K562 (cell line): Measurements from ENCODE around the gene TMEM178A. TPM values are rescaled to one million over a fixed set of nuclear protein-coding genes. Genes with fewer than 3 reads are reported as not detected.

Experiments
- ATAC-seq: fragments of 200-7000 bp; cut with Tn5 transposase; 3 replicates; pipeline ENCODE4 v1.9.1; 2020; ENCODE audit warnings: moderate library complexity
- BruUV-seq: library from RNA; stranded (reverse); fragments of 400-500 nt; replicated peaks from 2 replicates; lab custom pipeline; 2021; lab: Mats Ljungman, UMichigan
- CTCF ChIA-PET: fragments of 300-600 bp; formaldehyde crosslinking; extraction: SDS; loops from one replicate; lab custom pipeline; 2021; ENCODE audit warnings: low intra/inter-chr PET ratio; lab: Yijun Ruan, JAX
- POLR2A ChIA-PET: fragments of 300-600, 350-650 bp; sonication (Branson Sonifier 250); formaldehyde crosslinking; extraction: SDS; loops from one replicate; lab custom pipeline; 2021; ENCODE audit warnings: antibody characterized with exemption, inconsistent platforms; lab: Yijun Ruan, JAX
- DNase-seq, 4 experiments: peaks; one replicate each; pipeline versions ENCODE4 v3.0.0 to v3.0.0-alpha.2; 2011 to 2018; ENCODE audit warnings: low spot score in 3 of 4, mixed read lengths in 3 of 4; ENCODE audit errors: extremely low read depth in 1 of 4
- FAIRE-seq: peaks from 2 replicates; lab custom pipeline; 2011; peaks lifted over from hg19 to GRCh38; lab: Jason Lieb, UNC
- H2AFZ ChIP-seq: 2 replicates; pipeline ENCODE4 v1.6.0; 2011; ENCODE audit warnings: low read depth, low read length, control low read depth, inconsistent platforms
- H3K27ac ChIP-seq: fragments of 200-600 bp; 3 replicates; pipeline ENCODE4 v1.8.0; 2011; ENCODE audit warnings: low read depth, mild to moderate bottlenecking, control low read depth, inconsistent platforms, low read length, moderate library complexity, mixed read lengths; ENCODE audit errors: extremely low read depth
- H3K27me3 ChIP-seq, 2 experiments: fragments of 300-600 bp in 1 of 2; 2 replicates in 1 of 2; 3 replicates in 1 of 2; pipeline versions ENCODE4 v1.6.0 to v1.8.0; 2011; ENCODE audit warnings: inconsistent platforms in 2 of 2, low read length in 2 of 2, mild to moderate bottlenecking in 1 of 2, mixed read lengths in 1 of 2, moderate library complexity in 1 of 2; ENCODE audit not compliant: control insufficient read depth in 2 of 2, insufficient read depth in 2 of 2
- H3K36me3 ChIP-seq: fragments of 300-600 bp; 3 replicates; pipeline ENCODE4 v1.8.0; 2011; ENCODE audit warnings: mild to moderate bottlenecking, low read length, inconsistent platforms; ENCODE audit not compliant: control insufficient read depth, insufficient read depth
- H3K4me1 ChIP-seq, 2 experiments: fragments of 200-600 bp in 1 of 2; replicated peaks in 1 of 2; 2 replicates in 1 of 2; 3 replicates in 1 of 2; pipeline versions ENCODE4 v1.5.1 to v1.8.0; 2011; ENCODE audit warnings: inconsistent platforms in 2 of 2, low read length in 2 of 2, mild to moderate bottlenecking in 1 of 2, mixed read lengths in 1 of 2, moderate library complexity in 1 of 2; ENCODE audit not compliant: control insufficient read depth in 2 of 2, insufficient read depth in 2 of 2
- H3K4me2 ChIP-seq: 2 replicates; pipeline ENCODE4 v1.6.1; 2011; ENCODE audit warnings: low read length, control low read depth, inconsistent platforms, mixed read lengths; ENCODE audit not compliant: insufficient read depth
- H3K4me3 ChIP-seq: fragments of 200-600 bp; sonication (generic), shearing (Covaris generic); 2 replicates; pipeline ENCODE4 v1.5.1; 2016; ENCODE audit warnings: control low read depth, inconsistent platforms
- H3K79me2 ChIP-seq: fragments of 200-600 bp; 3 replicates; pipeline ENCODE4 v1.8.0; 2011; ENCODE audit warnings: low read length, inconsistent platforms; ENCODE audit not compliant: control insufficient read depth, insufficient read depth
- H3K9ac ChIP-seq, 2 experiments: 2 replicates each; pipeline versions ENCODE4 v1.6.0 to v1.6.1; 2011; ENCODE audit warnings: low read depth in 2 of 2, low read length in 2 of 2, control low read depth in 1 of 2, inconsistent platforms in 1 of 2, mild to moderate bottlenecking in 1 of 2, mixed read lengths in 1 of 2; ENCODE audit not compliant: insufficient read depth in 1 of 2
- H3K9me1 ChIP-seq: one replicate; pipeline ENCODE4 v1.6.0; 2011; ENCODE audit warnings: inconsistent platforms, mild to moderate bottlenecking, low read length, moderate library complexity; ENCODE audit not compliant: control insufficient read depth, insufficient read depth
- H3K9me3 ChIP-seq: replicated peaks from 2 replicates; pipeline ENCODE4 v1.5.1; 2011; ENCODE audit warnings: low read depth, low read length, inconsistent platforms; ENCODE audit not compliant: control insufficient read depth, insufficient read depth
- H4K20me1 ChIP-seq: replicated peaks from 2 replicates; pipeline ENCODE4 v1.6.1; 2011; ENCODE audit warnings: low read length, inconsistent platforms, mixed read lengths; ENCODE audit not compliant: control insufficient read depth, insufficient read depth
- BACH1 ChIP-seq: fragments of 200-800 bp; sonication (Bioruptor generic); IDR thresholded peaks from 2 replicates; pipeline ENCODE4 v1.6.1; 2016; ENCODE audit warnings: missing genetic modification characterization, missing compliant biosample characterization
- EGR1 ChIP-seq: fragments of 450-650 bp; conservative IDR thresholded peaks from 2 replicates; pipeline ENCODE4 v1.6.1; 2017; ENCODE audit warnings: mild to moderate bottlenecking
- ELF1 ChIP-seq: fragments of 200-800 bp; sonication (Bioruptor generic); IDR thresholded peaks from 2 replicates; pipeline ENCODE4 v1.6.1; 2016; ENCODE audit warnings: missing genetic modification characterization, missing compliant biosample characterization
- ELF4 ChIP-seq: fragments of 450-650 bp; formaldehyde crosslinking; IDR thresholded peaks from 2 replicates; pipeline ENCODE4 v1.4.0; 2022; ENCODE audit warnings: missing genetic modification characterization
- EZH2 ChIP-seq: IDR thresholded peaks from 2 replicates; pipeline ENCODE4 v1.6.1; 2012; ENCODE audit warnings: low read depth, mild to moderate bottlenecking, inconsistent platforms, low read length, borderline replicate concordance
- ILK ChIP-seq: fragments of 450-650 bp; IDR thresholded peaks from 2 replicates; pipeline ENCODE4 v1.6.1; 2016; ENCODE audit warnings: missing genetic modification characterization, low read depth, mild to moderate bottlenecking, missing compliant biosample characterization, moderate library complexity, borderline replicate concordance
- KLF16 ChIP-seq: IDR thresholded peaks from 2 replicates; pipeline ENCODE4 v1.6.1; 2016; ENCODE audit warnings: antibody characterized with exemption
- MCM3 ChIP-seq: fragments of 450-650 bp; IDR thresholded peaks from 2 replicates; pipeline ENCODE4 v1.6.1; 2016
- NFE2L1 ChIP-seq: fragments of 450-650 bp; IDR thresholded peaks from 2 replicates; pipeline ENCODE4 v1.6.1; 2016; ENCODE audit warnings: missing genetic modification characterization, low read depth, mild to moderate bottlenecking, missing compliant biosample characterization, moderate library complexity, borderline replicate concordance
- PHTF2 ChIP-seq: fragments of 250-450 bp; sonication (Bioruptor Pico); IDR thresholded peaks from 2 replicates; pipeline ENCODE4 v1.5.0; 2021; ENCODE audit warnings: mild to moderate bottlenecking
- PML ChIP-seq: IDR thresholded peaks from 2 replicates; pipeline ENCODE4 v1.6.1; 2012; ENCODE audit warnings: low read length, inconsistent platforms
- SOX6 ChIP-seq: fragments of 450-650 bp; IDR thresholded peaks from 2 replicates; pipeline ENCODE4 v1.6.1; 2014; ENCODE audit warnings: mild to moderate bottlenecking
- TAL1 ChIP-seq: fragments of 450-650 bp; IDR thresholded peaks from 2 replicates; pipeline ENCODE4 v1.6.1; 2016; ENCODE audit warnings: mild to moderate bottlenecking
- XRCC4 ChIP-seq: IDR thresholded peaks from one replicate; pipeline ENCODE4 v1.6.1; 2011; ENCODE audit not compliant: insufficient read depth, insufficient read length; ENCODE audit errors: extremely low read depth
- ZNF589 ChIP-seq: fragments of 200-800 bp; sonication (Bioruptor generic); IDR thresholded peaks from 2 replicates; pipeline ENCODE4 v1.6.1; 2016; ENCODE audit warnings: low read depth, missing genetic modification characterization, missing compliant biosample characterization
- ZNF696 ChIP-seq: fragments of 250-450 bp; sonication (Bioruptor Pico); conservative IDR thresholded peaks from 2 replicates; pipeline ENCODE4 v1.4.0; 2020; ENCODE audit warnings: mild to moderate bottlenecking, moderate library complexity
- WGBS: fragments of 100-300 bp; shearing (Covaris generic); methylation state at CpG from one replicate; pipeline ENCODE4 v1.1.6; 2016; ENCODE audit warnings: low coverage, mixed read lengths; ENCODE audit not compliant: insufficient coverage; ENCODE audit errors: missing lambda C conversion rate; 5-methylcytosine and 5-hydroxymethylcytosine counted together
- in situ Hi-C: fragments of 300-500 bp; cut with MboI; formaldehyde crosslinking; loops from 4 replicates; pipeline ENCODE4 v1.15.0; 2018; ENCODE audit warnings: inconsistent platforms, mixed read lengths
- intact Hi-C: fragments of 100-400 bp; cut with micrococcal nuclease; formaldehyde crosslinking; loops from 2 replicates; pipeline ENCODE4 v1.14.2; 2022
- polyA plus RNA-seq, 8 experiments: library from polyadenylated mRNA; depleted of rRNA in 4 of 8; stranded (reverse) in 5 of 8; unstranded in 3 of 8; fragments of >200 nt; fragmentation: Nextera tagmentation in 2 of 8; fragmentation: Illumina TruSeq in 1 of 8; extraction: Ambion mirVana in 2 of 8; extraction: Trizol in 1 of 8; gene quantifications; 2 replicates each; pipeline versions ENCODE4 v1.2.1 to v1.2.3, GENCODE V29; 2011 to 2014; ENCODE audit warnings: inconsistent platforms in 1 of 8, missing spikeins in 1 of 8
- total RNA-seq, 7 experiments: library from RNA; depleted of rRNA in 6 of 7; stranded (reverse); fragments of >200 nt in 6 of 7; fragmentation: Illumina TruSeq in 2 of 7; extraction: Trizol in 2 of 7; gene quantifications; 2 replicates each; pipeline versions ENCODE4 v1.2.1 to v1.2.3, GENCODE V29; 2011 to 2021; ENCODE audit warnings: low replicate concordance in 1 of 7
- TF ChIP-seq, protein P1 (sequence below): sonication (generic); formaldehyde crosslinking; IDR thresholded peaks from 2 replicates; pipeline ENCODE4 v1.8.1; 2023; ENCODE audit warnings: mild to moderate bottlenecking, missing genetic modification reagents
- TF ChIP-seq, protein P2 (sequence below), 2 experiments: fragments of 150-350 bp in 1 of 2; IDR thresholded peaks; 2 replicates each; pipeline ENCODE4 v1.6.1; 2012 to 2016; ENCODE audit warnings: low read depth in 2 of 2, low read length in 2 of 2, mild to moderate bottlenecking in 1 of 2, moderate library complexity in 1 of 2
- TF ChIP-seq, protein P3 (sequence below): fragments of 450-650 bp; IDR thresholded peaks from 2 replicates; pipeline ENCODE4 v1.6.1; 2017; ENCODE audit warnings: mild to moderate bottlenecking, moderate library complexity

TMEM178A gene
- total and polyA plus RNA-seq, 9 of the 15 experiments (the other 6 are each of a cell fraction or from before 2014, with no cell fraction given): 0.04 to 0.17 TPM; not detected in 7

DNA sequence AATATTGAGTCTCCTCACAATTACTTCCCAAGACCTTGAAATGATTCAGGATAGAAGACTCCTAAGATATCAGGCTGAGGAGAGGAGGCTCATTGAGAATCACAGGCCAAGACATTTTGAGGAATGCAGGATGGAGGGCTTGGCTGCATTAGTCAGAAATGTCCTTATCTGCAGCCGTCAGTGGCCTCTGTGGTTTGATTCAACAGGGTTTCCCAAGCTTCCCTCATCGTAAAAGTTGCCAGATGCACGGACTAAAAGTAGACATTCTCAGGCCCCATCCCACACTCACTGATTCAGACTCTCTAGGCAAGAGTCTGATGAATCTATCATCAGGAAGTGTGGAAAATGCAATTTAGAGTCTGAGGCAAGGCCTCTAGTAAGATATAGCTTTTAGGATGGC lies 34.0 kb upstream of the TMEM178A start:
- no peak overlapping the region for H2AFZ ChIP-seq
- FAIRE-seq: peak; percentile 82
- no peak for TF ChIP-seq MCM3
- TF ChIP-seq XRCC4: no peak
- TF ChIP-seq ZNF696: no peak
- TF ChIP-seq, protein P1, sequence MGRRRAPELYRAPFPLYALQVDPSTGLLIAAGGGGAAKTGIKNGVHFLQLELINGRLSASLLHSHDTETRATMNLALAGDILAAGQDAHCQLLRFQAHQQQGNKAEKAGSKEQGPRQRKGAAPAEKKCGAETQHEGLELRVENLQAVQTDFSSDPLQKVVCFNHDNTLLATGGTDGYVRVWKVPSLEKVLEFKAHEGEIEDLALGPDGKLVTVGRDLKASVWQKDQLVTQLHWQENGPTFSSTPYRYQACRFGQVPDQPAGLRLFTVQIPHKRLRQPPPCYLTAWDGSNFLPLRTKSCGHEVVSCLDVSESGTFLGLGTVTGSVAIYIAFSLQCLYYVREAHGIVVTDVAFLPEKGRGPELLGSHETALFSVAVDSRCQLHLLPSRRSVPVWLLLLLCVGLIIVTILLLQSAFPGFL (CRISPR knock-in tag): no peak
- TF ChIP-seq ZNF589 (CRISPR knock-in tag): peak; percentile 57; the same call in 1 of the 2 replicates
- TF ChIP-seq ELF4 (CRISPR knock-in tag): no peak
- peak; percentile 40; the same call in 1 of the 2 replicates for TF ChIP-seq SOX6
- TF ChIP-seq EGR1: no peak
- no peak for TF ChIP-seq EZH2
- TF ChIP-seq NFE2L1: no peak
- TF ChIP-seq, protein P2, sequence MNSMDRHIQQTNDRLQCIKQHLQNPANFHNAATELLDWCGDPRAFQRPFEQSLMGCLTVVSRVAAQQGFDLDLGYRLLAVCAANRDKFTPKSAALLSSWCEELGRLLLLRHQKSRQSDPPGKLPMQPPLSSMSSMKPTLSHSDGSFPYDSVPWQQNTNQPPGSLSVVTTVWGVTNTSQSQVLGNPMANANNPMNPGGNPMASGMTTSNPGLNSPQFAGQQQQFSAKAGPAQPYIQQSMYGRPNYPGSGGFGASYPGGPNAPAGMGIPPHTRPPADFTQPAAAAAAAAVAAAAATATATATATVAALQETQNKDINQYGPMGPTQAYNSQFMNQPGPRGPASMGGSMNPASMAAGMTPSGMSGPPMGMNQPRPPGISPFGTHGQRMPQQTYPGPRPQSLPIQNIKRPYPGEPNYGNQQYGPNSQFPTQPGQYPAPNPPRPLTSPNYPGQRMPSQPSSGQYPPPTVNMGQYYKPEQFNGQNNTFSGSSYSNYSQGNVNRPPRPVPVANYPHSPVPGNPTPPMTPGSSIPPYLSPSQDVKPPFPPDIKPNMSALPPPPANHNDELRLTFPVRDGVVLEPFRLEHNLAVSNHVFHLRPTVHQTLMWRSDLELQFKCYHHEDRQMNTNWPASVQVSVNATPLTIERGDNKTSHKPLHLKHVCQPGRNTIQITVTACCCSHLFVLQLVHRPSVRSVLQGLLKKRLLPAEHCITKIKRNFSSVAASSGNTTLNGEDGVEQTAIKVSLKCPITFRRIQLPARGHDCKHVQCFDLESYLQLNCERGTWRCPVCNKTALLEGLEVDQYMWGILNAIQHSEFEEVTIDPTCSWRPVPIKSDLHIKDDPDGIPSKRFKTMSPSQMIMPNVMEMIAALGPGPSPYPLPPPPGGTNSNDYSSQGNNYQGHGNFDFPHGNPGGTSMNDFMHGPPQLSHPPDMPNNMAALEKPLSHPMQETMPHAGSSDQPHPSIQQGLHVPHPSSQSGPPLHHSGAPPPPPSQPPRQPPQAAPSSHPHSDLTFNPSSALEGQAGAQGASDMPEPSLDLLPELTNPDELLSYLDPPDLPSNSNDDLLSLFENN (IDR thresholded peaks at IDR 0.05; ENCODE audit: low read depth in 2 of 2, low read length in 2 of 2): 0 out of 4 replicates have a peak, but pooled peaks of 1 of the 2 experiments have one; percentile 37
- TF ChIP-seq, protein P3, sequence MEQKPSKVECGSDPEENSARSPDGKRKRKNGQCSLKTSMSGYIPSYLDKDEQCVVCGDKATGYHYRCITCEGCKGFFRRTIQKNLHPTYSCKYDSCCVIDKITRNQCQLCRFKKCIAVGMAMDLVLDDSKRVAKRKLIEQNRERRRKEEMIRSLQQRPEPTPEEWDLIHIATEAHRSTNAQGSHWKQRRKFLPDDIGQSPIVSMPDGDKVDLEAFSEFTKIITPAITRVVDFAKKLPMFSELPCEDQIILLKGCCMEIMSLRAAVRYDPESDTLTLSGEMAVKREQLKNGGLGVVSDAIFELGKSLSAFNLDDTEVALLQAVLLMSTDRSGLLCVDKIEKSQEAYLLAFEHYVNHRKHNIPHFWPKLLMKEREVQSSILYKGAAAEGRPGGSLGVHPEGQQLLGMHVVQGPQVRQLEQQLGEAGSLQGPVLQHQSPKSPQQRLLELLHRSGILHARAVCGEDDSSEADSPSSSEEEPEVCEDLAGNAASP: no peak
- no peak for TF ChIP-seq BACH1 (tag)
- TF ChIP-seq PHTF2 (CRISPR knock-in tag): no peak
- peak; percentile 77; the same call in 1 of the 2 replicates for TF ChIP-seq PML
- TF ChIP-seq ELF1 (tag): no peak
- peak; percentile 65 for TF ChIP-seq TAL1
- TF ChIP-seq KLF16: peak; percentile 75
- no peak for TF ChIP-seq ILK (tag)

More for the DNA sequence above, 34.0 kb upstream of the TMEM178A start:
- CTCF ChIA-PET: no interaction called here
- no peaks in the 10 kb centered on the region for H3K9me1 ChIP-seq
- H3K9ac ChIP-seq: no peak overlapping the region
- no peaks in the 10 kb centered on the region for H3K36me3 ChIP-seq
- in situ Hi-C loops: no loop called here
- peak; percentile 89 for ATAC-seq
- 0% methylated on average over 3 of the region's 3 CpGs for WGBS
- POLR2A ChIA-PET: interaction anchor here (1.4 kb wide), 1 partner anchor 135 kb away, joined by 3 read pairs; no protein-coding TSS in a partner anchor
- no TSS peak for BruUV-seq
- no peaks in the 10 kb centered on the region for H3K79me2 ChIP-seq
- intact Hi-C loops: no loop called here
- no peaks in the 10 kb centered on the region for H4K20me1 ChIP-seq
- peak in 2 of 4 experiments; percentile 37 to 64 for DNase-seq
- no peak overlapping the region for H3K27ac ChIP-seq
- peaks cover 3 to 10% of the 10 kb centered on the region in 2 experiments; a peak in 4 of 5 replicates for H3K27me3 ChIP-seq
- H3K4me2 ChIP-seq: no peak overlapping the region
- no peaks in the 10 kb centered on the region for H3K9me3 ChIP-seq
- H3K4me1 ChIP-seq: peaks cover 0 to 6% of the 10 kb centered on the region in 2 experiments; a peak in 1 of 5 replicates
- H3K4me3 ChIP-seq: no peak overlapping the region
